DMS 273 (cell line): ENCODE data around the gene SLC9A3.

Experiments used
- DNase-seq: peaks from one replicate; lab custom pipeline; 2025; ENCODE audit not compliant: unreplicated experiment; lab: John Stamatoyannopoulos, UW

The SLC9A3 gene

GRCh38 chr5:446883-447263 is 77.4 kb downstream of the SLC9A3 start:
- peak; percentile 59 for DNase-seq

DNA sequence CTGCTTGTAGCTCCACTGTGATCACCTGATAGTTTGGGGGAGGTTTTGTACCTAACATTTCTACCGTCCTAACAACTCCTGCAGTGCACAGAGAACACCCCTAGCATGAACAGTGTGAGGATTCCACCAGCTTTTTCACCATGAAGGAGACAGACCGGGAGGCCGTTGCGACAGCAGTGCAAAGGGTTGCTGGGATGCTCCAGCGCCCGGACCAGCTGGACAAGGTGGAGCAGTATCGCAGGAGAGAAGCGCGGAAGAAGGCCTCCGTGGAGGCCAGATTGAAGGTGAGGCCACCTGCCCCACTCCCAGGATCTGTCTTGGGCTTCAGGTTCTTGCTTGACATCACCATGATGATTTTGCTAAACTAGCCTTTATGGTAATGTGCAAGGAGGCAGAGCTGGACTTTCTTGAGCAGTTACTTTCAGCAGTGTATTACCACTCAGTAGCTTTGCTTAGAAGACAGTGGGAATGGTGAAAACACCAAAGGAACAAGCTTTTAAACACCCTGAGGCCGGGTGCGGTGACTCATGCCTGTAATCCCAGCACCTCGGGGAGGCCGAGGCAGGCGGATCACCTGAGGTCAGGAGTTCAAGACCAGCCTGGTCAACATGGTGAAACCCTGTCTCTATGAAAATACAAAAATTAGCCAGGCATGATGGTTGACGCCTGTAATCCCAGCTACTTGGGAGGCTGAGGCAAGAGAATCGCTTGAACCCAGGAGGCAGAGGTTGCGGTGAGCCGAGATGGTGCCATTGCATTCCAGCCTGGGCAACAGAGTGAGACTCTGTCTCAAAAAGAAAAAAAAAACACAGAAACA is 78.0 kb downstream of the SLC9A3 start:
- DNase-seq, result no peak

DNA sequence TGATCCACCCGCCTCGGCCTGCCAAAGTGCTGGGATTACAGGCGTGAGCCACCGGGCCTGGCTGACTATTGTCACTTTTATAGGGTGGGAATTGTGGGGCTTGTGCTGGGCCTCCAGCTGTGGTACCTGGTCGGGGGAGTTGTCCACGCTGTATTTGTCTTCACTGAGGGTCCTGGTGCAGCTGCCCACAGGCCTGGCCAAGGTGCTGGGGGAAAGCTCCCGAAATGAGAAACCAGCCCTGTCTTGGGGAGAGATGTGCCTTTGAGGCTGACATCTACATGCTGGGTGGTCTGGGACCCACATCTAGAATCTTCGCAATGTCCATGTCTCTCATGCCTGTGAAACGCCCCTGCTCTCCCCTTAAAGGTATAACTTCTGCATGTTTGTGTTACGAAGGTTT is 78.7 kb downstream of the SLC9A3 start:
- DNase-seq, result no peak

- no peak for DNase-seq
Observed at GRCh38 chr5:444226-444625, 80.0 kb downstream of the SLC9A3 start.

DNA sequence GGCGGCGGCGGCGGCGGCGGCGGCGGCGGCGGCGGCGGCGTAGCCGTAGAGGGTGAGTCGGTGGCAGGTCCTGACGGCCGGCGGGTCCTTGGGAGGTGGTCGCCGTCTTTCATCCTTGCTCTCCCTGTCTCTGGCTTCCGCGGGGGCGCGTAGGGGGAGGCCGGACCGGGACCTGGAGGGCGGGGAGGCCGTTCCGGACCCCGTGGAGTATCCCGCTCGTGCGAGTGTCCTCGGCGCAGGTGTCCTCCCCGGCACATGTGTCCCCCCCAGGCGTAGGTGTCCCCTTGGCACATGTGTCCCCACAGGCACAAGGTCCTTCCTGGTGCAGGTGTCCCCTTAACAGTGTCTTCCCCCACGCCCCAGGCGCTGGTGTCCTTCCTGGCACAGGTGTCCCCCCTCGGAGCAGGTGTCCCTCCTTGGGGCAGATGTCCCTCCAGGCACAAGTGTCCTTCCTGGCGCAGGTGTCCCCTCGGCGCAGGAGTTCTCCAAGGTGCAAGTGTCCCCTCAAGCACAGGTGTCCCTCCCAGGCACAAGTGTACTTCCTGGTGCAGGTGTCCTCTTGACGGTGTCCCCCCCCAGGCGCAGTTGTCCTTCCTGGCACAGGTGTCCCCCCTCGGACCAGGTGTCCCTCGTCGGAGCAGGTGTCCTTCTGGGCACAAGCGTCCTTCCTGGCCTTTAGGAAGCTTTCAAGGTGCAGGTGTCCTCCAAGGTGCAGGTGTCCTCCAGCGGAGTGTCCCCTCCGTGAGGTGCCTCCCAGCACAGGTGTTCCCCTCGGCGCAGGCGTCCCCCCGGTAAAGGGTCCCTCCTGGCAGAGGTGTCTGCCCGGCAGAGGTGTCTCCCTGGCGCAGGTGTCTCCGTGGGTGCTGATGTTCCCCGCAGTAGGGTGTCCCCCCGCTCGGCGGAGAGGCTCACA is 80.8 kb downstream of the SLC9A3 start:
- no peak for DNase-seq

DNA sequence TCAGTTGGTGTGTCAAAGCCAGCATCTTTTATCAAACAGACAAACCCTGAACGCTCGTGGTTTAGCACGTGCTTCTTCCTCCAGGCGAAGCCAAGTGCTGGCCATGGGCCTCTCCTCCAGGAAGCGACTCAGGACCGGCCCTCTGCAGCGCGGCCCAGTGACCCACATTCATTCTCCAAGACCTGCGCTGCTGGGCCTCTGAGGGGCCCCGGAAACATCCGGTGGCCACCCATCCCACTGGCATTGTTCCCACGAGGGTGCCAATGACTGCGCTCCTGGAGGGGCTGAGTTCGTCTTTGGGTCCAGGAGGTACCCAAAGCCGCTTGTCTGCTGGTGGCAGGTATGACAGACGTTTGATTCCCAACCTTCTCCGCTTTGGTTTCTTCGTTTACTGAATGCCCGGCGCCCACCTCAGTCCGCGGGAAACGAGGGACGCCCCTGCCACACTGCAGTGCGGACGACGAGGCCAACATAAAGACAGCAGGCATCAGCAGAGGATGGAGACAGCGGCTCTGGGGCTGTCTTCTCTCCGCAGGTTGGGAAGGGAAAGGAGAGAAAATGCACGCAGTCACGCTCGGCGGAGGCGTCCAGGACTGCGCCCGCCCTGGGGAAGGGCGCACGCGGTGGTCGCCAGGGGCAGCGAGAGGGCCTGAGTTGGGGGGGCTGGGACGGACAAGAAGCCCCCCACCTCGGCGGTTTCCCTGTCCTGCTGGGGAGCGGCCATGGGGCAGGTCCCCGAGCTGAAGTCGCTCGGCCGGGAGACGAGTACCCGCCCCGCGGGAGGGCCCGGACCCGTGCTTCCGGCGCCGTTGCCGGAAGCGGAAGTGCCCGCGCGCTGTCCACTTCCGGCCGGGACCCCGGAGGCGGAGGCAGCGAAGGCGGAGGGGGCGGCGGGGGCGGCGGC is 81.7 kb downstream of the SLC9A3 start, which contains the start of gene EXOC3:
Gene EXOC3, plus strand, starts transcription at position 842 of the 904 bp plus-strand sequence. CDS start 3,030 bp downstream, outside the sequence.
- peak; percentile 90 for DNase-seq

GRCh38 chr5:441996-442334 is 82.3 kb downstream of the SLC9A3 start:
- no peak for DNase-seq

- no peak for DNase-seq
Observed at GRCh38 chr5:440401-441201, 83.6 kb downstream of the SLC9A3 start.

DNA sequence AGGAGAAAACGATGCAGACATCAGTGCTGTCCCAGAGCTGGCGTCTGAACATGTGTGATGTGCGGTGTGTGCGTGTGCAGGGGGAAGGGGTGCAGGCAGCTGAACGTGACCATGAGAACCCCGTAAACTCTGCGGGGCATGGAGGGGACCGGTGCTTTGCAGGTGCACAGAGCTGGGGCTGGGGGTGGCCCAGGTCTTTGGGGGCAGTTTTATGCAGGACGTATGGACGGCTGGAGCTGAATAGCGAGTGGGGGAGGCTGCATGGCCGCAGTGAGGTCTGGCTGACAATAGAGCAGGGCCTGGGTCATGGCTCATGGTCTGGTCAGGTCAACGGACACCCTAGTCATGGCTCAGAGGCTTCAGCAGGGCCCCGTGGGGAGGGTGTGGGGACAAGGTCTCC is 84.6 kb downstream of the SLC9A3 start:
- DNase-seq, result no peak

GRCh38 chr5:439181-439580 is 85.1 kb downstream of the SLC9A3 start:
- no peak for DNase-seq

DNA sequence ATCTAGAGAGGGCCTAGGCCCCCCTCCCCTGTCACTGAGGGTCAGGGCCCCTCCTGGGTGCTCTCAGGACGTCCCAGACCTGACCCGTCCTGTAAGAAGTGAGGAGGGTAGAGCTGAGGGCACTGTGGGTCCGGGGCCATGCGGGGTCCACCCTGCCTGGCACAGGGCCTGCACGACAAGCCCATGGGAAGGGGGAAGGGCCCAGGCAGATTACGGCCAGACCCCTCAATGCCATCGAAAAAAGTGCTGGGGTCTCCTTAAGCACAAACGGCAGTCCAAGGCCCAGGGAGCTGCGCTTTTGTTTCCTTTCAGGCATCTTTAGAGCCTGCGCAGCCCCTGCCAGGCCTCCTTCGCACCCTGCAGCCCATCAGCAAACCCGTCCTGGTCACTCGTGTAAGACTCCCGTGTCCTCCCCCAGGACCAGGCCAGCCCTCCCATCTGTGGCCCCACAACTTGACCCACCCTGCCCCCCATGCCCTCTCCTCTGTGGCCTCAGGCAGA is 85.7 kb downstream of the SLC9A3 start:
- DNase-seq, result no peak

- no peak for DNase-seq
Observed at GRCh38 chr5:437281-437771, 86.9 kb downstream of the SLC9A3 start.

GRCh38 chr5:436641-436975 is 87.6 kb downstream of the SLC9A3 start:
- DNase-seq, result no peak

DNA sequence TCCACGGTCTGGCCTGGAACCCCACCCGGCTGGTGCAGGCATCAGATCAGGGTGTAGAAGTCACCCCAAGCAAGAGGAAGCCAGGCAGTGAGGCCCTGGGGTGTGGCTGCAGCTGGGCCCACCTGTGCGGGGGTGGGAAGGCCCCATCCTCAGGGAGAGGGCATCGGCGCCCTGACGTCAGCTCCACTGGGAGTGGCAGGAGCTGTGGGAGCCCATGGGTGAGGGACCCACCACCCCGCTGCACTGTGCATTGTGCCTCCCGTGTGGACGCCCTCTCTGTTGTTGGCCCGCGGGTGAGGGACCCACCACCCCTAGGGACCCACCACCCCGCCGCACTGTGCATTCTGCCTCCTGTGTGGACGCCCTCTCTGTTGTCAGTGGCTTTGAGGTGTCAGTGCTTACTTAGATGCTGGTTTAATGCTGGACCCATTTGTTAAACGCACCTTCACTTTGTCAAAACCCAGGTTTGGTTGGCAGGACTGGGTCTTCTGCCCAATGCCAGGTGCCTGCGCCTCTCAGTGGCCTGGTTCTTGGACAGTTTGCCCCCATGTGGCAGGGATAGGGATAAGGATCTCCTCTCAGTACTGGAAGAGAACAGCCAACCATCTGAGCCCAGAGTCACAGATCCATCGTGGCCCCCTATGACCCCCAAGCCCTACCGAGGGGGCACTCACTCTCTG is 88.1 kb downstream of the SLC9A3 start:
- DNase-seq, result peak; percentile 64

- no peak for DNase-seq
Observed at GRCh38 chr5:435156-435790, 89.0 kb downstream of the SLC9A3 start.

- DNase-seq, result no peak
Observed at GRCh38 chr5:434443-435146, 89.7 kb downstream of the SLC9A3 start.

- DNase-seq, result no peak
Observed at GRCh38 chr5:433836-434235, 90.4 kb downstream of the SLC9A3 start.
